Daoy (cell line): ENCODE measurements around the gene HOXB4. TPM values are rescaled to one million over a fixed set of nuclear protein-coding genes. Genes with fewer than 3 reads are reported as not detected.
A peak's percentile ranks its signal among the peaks of the same experiment; 100 is the strongest.
"Not testable (repeated sequence)": the region's sequence is repeated elsewhere in the genome, so short reads cannot be mapped to it uniquely, and the experiment has no call there.

ENCODE experiments used
- DNase-seq: peaks from one replicate; pipeline ENCODE4 v3.0.0-alpha.2; 2015; ENCODE audit warnings: low read depth
- total RNA-seq: library from RNA; depleted of rRNA; stranded (reverse); fragments of >200 nt; shearing (Covaris generic); gene quantifications from 2 replicates; pipeline ENCODE4 v1.2.3, GENCODE V29; 2014

Gene HOXB4
- total RNA-seq, 1 experiment from 2014 or later: 2.5 TPM

- no peak for DNase-seq
Measured at GRCh38 chr17:48546924-48547807, 31.0 kb downstream of the HOXB4 start.

- DNase-seq: no peak
Measured at GRCh38 chr17:48546137-48546923, 31.8 kb downstream of the HOXB4 start.

GRCh38 chr17:48545539-48545938 lies 32.6 kb downstream of the HOXB4 start:
- DNase-seq: no peak

- peak; percentile 46 for DNase-seq
Measured at GRCh38 chr17:48545022-48545375, 33.2 kb downstream of the HOXB4 start, which contains the start of gene HOXB2. Gene HOXB2, minus strand, starts transcription at chr17:48545109. Its CDS starts 198 bp downstream, at chr17:48544911.

- peak; percentile 61 for DNase-seq
Measured at GRCh38 chr17:48544349-48545021, 33.7 kb downstream of the HOXB4 start.

- no peak for DNase-seq
Measured at GRCh38 chr17:48543854-48544348, 34.2 kb downstream of the HOXB4 start.

- peak; percentile 59 for DNase-seq
Measured at GRCh38 chr17:48543107-48543853, 34.9 kb downstream of the HOXB4 start.

GRCh38 chr17:48542698-48543106 lies 35.4 kb downstream of the HOXB4 start:
- no peak for DNase-seq

- peak; percentile 42 for DNase-seq
Measured at GRCh38 chr17:48542114-48542656, 36.0 kb downstream of the HOXB4 start.

- DNase-seq: peak; percentile 76
Measured at GRCh38 chr17:48541577-48542113, 36.5 kb downstream of the HOXB4 start.

GRCh38 chr17:48541036-48541576 lies 37.0 kb downstream of the HOXB4 start:
- DNase-seq: no peak

- no peak for DNase-seq
Measured at GRCh38 chr17:48540213-48540612, 37.9 kb downstream of the HOXB4 start.

- DNase-seq: peak; percentile 68
Measured at GRCh38 chr17:48539177-48539576, 39.0 kb downstream of the HOXB4 start.

- DNase-seq: no peak
Measured at GRCh38 chr17:48537316-48537715, 40.8 kb downstream of the HOXB4 start.

GRCh38 chr17:48535793-48536559 lies 42.2 kb downstream of the HOXB4 start:
- not testable (repeated sequence) for DNase-seq

- DNase-seq: no peak
Measured at GRCh38 chr17:48532261-48532660, 45.9 kb downstream of the HOXB4 start.

GRCh38 chr17:48530887-48531272 lies 47.3 kb downstream of the HOXB4 start, which contains the start of gene HOXB1:
Gene HOXB1, minus strand, starts transcription at chr17:48531011. Its CDS starts 107 bp downstream, at chr17:48530904.
- no peak for DNase-seq

GRCh38 chr17:48530208-48530886 lies 47.8 kb downstream of the HOXB4 start:
- DNase-seq: no peak

- DNase-seq: no peak
Measured at GRCh38 chr17:48529683-48530009, 48.5 kb downstream of the HOXB4 start.
